HepG2 (cell line): ENCODE data around the gene RNF149. TPM values are rescaled to one million over a fixed set of nuclear protein-coding genes. Genes with fewer than 3 reads are reported as not detected.

Experiments used
- CREB1 ChIP-seq, 2 experiments: fragments of 450-650 bp in 1 of 2; IDR thresholded peaks; 2 replicates each; pipeline ENCODE4 v1.6.1; 2016 to 2017; ENCODE audit warnings: control low read depth in 1 of 2, mild to moderate bottlenecking in 1 of 2, missing compliant biosample characterization in 1 of 2, missing genetic modification characterization in 1 of 2
- FOXO4 ChIP-seq: sonication (generic); formaldehyde crosslinking; conservative IDR thresholded peaks from 2 replicates; pipeline ENCODE4 v1.8.1; 2023; ENCODE audit warnings: missing genetic modification reagents
- GMEB1 ChIP-seq: sonication (generic); formaldehyde crosslinking; IDR thresholded peaks from 2 replicates; pipeline ENCODE4 v1.5.1; 2020; ENCODE audit warnings: missing genetic modification reagents, mild to moderate bottlenecking, borderline replicate concordance
- HHEX ChIP-seq: IDR thresholded peaks from 2 replicates; pipeline ENCODE4 v1.6.1; 2016; ENCODE audit warnings: control low read depth
- KIAA2018 ChIP-seq: sonication (generic); formaldehyde crosslinking; IDR thresholded peaks from 2 replicates; pipeline ENCODE4 v1.5.0; 2020; ENCODE audit warnings: mild to moderate bottlenecking, missing genetic modification reagents, borderline replicate concordance
- MYNN ChIP-seq: sonication (generic); formaldehyde crosslinking; IDR thresholded peaks from 2 replicates; pipeline ENCODE4 v1.4.0; 2020; ENCODE audit warnings: mild to moderate bottlenecking, low read depth, missing genetic modification reagents
- POLR2G ChIP-seq: fragments of 200-400 bp; formaldehyde crosslinking; IDR thresholded peaks from 2 replicates; pipeline ENCODE4 v1.6.1; 2018; ENCODE audit warnings: mild to moderate bottlenecking, low read depth, low read length, moderate library complexity
- SRSF4 ChIP-seq: fragments of 200-400 bp; formaldehyde crosslinking; IDR thresholded peaks from one replicate; pipeline ENCODE4 v1.6.1; 2018; ENCODE audit warnings: mild to moderate bottlenecking, low read depth, low read length, moderate library complexity; ENCODE audit not compliant: poor library complexity, severe bottlenecking
- STAG1 ChIP-seq: sonication (generic); formaldehyde crosslinking; IDR thresholded peaks from 2 replicates; pipeline ENCODE4 v1.4.0; 2020; ENCODE audit warnings: missing genetic modification reagents
- SYNCRIP ChIP-seq: fragments of 200-400 bp; formaldehyde crosslinking; IDR thresholded peaks from 2 replicates; pipeline ENCODE4 v1.6.1; 2018; ENCODE audit warnings: mild to moderate bottlenecking, low read depth, low read length; ENCODE audit not compliant: insufficient read depth
- ZBTB38 ChIP-seq: sonication (generic); formaldehyde crosslinking; IDR thresholded peaks from 2 replicates; pipeline ENCODE4 v1.5.1; 2020; ENCODE audit warnings: mild to moderate bottlenecking, missing genetic modification reagents
- ZNF205 ChIP-seq: IDR thresholded peaks from 2 replicates; pipeline ENCODE4 v1.6.1; 2018; ENCODE audit warnings: missing biosample characterization, missing genetic modification reagents
- ZNF274 ChIP-seq: sonication (generic); formaldehyde crosslinking; IDR thresholded peaks from 2 replicates; pipeline ENCODE4 v1.5.1; 2020; ENCODE audit warnings: mild to moderate bottlenecking, missing genetic modification reagents
- polyA plus RNA-seq, 8 experiments: library from polyadenylated mRNA; depleted of rRNA in 3 of 8; stranded (reverse) in 7 of 8; unstranded in 1 of 8; fragments of >200 nt; fragmentation: Illumina TruSeq in 4 of 8; extraction: Trizol in 4 of 8; gene quantifications; 2 replicates each; pipeline versions ENCODE4 v1.2.1 to v1.2.3, GENCODE V29; 2011 to 2016; ENCODE audit warnings: low read depth in 4 of 8, missing spikeins in 1 of 8, mixed read lengths in 1 of 8; ENCODE audit not compliant: insufficient read depth in 1 of 8
- total RNA-seq, 5 experiments: library from RNA; depleted of rRNA; stranded (reverse); fragments of >200 nt; fragmentation: Illumina TruSeq; extraction: Trizol; gene quantifications; 2 replicates each; pipeline ENCODE4 v1.2.3, GENCODE V29; 2016; ENCODE audit warnings: low read depth in 1 of 5
- TF ChIP-seq, protein P1 (sequence below): sonication (generic); formaldehyde crosslinking; conservative IDR thresholded peaks from 2 replicates; pipeline ENCODE4 v1.4.0; 2020; ENCODE audit warnings: missing genetic modification reagents

RNF149 gene
- total and polyA plus RNA-seq, 2 of the 13 experiments (the other 11 are each of a cell fraction or from before 2014, with no cell fraction given) = 87.6 to 109 TPM

DNA sequence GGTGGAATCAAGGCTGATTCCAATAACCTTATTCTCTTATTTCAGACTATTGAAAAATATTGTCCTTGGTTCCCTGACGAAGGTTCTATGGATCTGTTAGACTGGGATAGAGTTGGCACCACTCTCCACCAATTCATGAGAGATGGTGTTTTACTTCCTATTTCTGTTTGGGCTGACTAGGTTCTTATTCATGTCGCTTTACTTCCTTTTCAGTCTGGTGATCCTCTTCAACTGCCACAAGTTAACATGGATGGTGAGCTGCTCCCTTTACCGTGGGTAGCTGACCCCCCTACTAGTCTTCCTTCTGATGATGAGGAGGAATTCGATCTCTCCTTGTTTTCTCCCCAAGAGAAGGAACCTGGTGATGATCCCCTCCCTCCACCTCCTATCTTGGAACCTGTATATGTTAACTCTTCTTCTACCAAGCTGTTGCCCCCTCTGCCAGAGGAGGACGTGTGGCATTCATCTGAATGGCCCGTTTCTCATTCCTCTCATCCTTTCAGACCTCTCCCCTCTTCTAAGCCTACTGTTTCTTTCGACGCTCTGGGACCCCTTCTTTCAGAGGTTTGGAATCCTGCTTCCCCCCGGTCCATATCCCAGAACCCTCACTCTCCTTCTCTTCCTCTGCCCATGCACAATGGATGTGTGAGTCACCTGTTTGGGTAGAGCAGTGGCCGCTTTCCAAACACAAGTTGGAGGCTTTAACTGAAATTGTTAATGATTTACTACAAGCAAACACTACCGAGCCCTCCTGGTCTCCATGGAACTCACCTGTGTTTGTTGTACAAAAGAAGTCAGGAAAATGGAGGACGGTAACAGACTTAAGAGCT, 69.4 kb downstream of the RNF149 start (continued):
- TF ChIP-seq, protein P1, sequence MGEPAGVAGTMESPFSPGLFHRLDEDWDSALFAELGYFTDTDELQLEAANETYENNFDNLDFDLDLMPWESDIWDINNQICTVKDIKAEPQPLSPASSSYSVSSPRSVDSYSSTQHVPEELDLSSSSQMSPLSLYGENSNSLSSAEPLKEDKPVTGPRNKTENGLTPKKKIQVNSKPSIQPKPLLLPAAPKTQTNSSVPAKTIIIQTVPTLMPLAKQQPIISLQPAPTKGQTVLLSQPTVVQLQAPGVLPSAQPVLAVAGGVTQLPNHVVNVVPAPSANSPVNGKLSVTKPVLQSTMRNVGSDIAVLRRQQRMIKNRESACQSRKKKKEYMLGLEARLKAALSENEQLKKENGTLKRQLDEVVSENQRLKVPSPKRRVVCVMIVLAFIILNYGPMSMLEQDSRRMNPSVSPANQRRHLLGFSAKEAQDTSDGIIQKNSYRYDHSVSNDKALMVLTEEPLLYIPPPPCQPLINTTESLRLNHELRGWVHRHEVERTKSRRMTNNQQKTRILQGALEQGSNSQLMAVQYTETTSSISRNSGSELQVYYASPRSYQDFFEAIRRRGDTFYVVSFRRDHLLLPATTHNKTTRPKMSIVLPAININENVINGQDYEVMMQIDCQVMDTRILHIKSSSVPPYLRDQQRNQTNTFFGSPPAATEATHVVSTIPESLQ (CRISPR knock-in tag) = no peak
- no peak for TF ChIP-seq ZNF274
- TF ChIP-seq POLR2G = peak; percentile 89
- TF ChIP-seq CREB1 (IDR thresholded peaks at IDR 0.05) = no peak
- TF ChIP-seq CREB1 (CRISPR knock-in tag; IDR thresholded peaks at IDR 0.05) = peak; percentile 60
- TF ChIP-seq SYNCRIP = no peak
- TF ChIP-seq SRSF4 = no peak
- TF ChIP-seq ZBTB38 (CRISPR knock-in tag) = peak; percentile 78; the same call in 1 of the 2 replicates
- 0 out of 2 replicates have a peak, but pooled peaks have one; percentile 61 for TF ChIP-seq KIAA2018
- TF ChIP-seq HHEX (CRISPR knock-in tag) = no peak
- TF ChIP-seq MYNN (CRISPR knock-in tag) = no peak
- no peak for TF ChIP-seq GMEB1 (CRISPR knock-in tag)
- no peak for TF ChIP-seq FOXO4 (CRISPR knock-in tag)
- peak; percentile 73; the same call in 1 of the 2 replicates for TF ChIP-seq ZNF205
- no peak for TF ChIP-seq STAG1 (CRISPR knock-in tag)
